ENCODE measurements around the gene AHSA1. TPM values are rescaled to one million over a fixed set of nuclear protein-coding genes. Genes with fewer than 3 reads are reported as not detected.

AHSA1 gene
- total and polyA plus RNA-seq, 12 donors = 88.2 to 247 (median 166) TPM

DNA sequence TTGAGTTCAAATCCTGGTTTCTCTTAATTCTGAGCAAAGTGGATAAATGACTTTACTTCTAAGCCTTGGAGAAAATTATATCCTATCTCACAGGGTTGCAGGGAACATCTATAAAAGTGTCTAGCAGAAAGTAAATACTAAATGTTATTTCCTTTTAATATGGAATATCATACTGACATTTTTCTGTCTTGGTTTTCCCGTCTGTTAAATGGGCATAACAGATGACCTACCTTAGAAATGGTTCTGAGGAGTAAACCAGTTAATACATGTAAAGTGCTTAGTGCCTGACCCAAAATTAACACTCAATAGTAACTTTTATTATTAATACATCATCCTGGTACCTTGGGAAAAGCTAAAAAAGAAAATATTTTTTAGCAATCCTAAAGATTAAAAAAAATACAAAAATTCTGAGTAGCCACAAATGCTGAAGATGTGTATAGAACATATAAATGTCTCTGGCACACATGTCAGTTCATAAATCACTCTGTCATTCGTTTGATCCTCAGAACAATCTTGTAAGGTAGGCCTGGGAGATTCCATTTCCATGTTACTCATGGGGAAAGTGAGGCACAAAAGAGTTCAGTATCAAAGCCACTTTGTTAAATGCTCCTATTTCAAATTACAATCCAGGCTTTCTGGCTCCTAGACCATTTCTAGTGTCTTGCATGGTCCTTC is 1.8 kb upstream of the AHSA1 start:
- Histone ChIP-seq H3K27ac (peak overlapping the region in 1 of 10 donors; percentile 96), H3K4me1 (peaks cover 5 to 36% (median 26%) of the 10 kb centered on the region in 9 donors), H3K27me3 (no peaks in the 10 kb centered on the region), H3K4me3 (peak overlapping the region in 7 of 10 donors; percentile 75 to 99 (median 95)), H3K36me3 (peaks cover 0 to 48% (median 24%) of the 10 kb centered on the region in 9 donors), H3K9me3 (no peaks in the 10 kb centered on the region)
- DNase-seq (no peak), ATAC-seq (no peak)
- WGBS, 2 donors = 84 to 85% methylated on average over 2 of the region's 2 CpGs
- intact Hi-C loops (cut with DNase I) = loop anchor here in 7 of 10 donors (2.0 to 10.0 kb wide), 10 partner anchors 79 to 249 kb away; partner anchors contain the start of genes GSTZ1 (in 6 of the 7), POMT2 (in 6 of the 7), ALKBH1 (in 5 of the 7) and SLIRP (in 5 of the 7)
- TF ChIP-seq CTCF (IDR thresholded peaks at IDR 0.05) = no peak

GRCh38 chr14:77457115-77457521 is 775 bp upstream of the AHSA1 start:
- peak overlapping the region; percentile 77 to 96 (median 90) for H3K27ac ChIP-seq
- ATAC-seq (peak in 5 of 8 donors; percentile 0 to 11 (median 1)), DNase-seq (no peak)
- H3K4me1 ChIP-seq = peaks cover 5 to 36% (median 26%) of the 10 kb centered on the region in 9 donors
- H3K27me3 ChIP-seq = no peaks in the 10 kb centered on the region
- WGBS, 2 donors = 0 to 1% methylated on average over 18 of the region's 18 CpGs
- TF ChIP-seq CTCF (IDR thresholded peaks at IDR 0.05) = no peak
- H3K4me3 ChIP-seq = peak overlapping the region; percentile 75 to 99 (median 95)
- intact Hi-C loops (cut with DNase I) = loop anchor here in 7 of 10 donors (2.0 to 10.0 kb wide), 10 partner anchors 80 to 248 kb away; partner anchors contain the start of genes GSTZ1 (in 6 of the 7), POMT2 (in 6 of the 7), ALKBH1 (in 5 of the 7) and SLIRP (in 5 of the 7)
- no peaks in the 10 kb centered on the region for H3K9me3 ChIP-seq
- peaks cover 0 to 48% (median 18%) of the 10 kb centered on the region in 9 donors for H3K36me3 ChIP-seq

DNA sequence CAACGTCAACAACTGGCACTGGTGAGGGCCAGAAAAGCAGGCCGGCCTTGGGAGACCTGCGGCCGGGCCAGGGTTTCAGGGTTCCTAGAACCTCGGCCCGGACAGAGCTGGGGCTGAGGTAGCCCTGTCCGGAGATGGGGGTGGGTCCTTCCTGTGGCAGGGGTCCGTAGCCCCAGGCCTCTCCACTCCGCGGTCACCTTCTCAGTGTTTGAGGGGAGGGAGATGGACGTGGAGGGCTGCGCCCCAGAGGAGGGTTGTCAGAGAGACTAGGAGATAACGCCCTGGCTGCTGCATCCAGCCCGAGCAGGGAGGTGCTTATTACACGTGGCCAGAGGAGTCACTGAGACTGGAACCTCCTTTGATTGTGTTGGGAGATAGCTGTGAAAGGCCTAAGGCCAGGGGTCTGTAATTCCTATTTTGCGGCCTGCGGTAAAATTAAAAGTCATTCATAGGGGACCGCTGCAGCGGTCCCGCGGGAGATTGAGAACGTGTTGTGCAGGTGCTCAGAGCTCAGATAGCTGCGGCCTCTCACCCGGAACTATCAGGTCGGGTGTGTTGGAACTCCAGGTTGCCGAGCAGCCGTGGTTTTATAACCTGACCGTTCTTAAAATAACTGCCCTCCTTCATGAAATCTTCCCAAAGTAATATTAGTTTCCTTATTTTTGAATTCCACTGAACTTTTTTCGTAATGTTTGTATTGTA is 507 bp downstream of the AHSA1 start:
- Histone ChIP-seq H3K4me1 (peaks cover 5 to 36% (median 26%) of the 10 kb centered on the region in 9 donors), H3K36me3 (peaks cover 0 to 48% (median 24%) of the 10 kb centered on the region in 9 donors), H3K9me3 (no peaks in the 10 kb centered on the region), H3K27ac (peak overlapping the region; percentile 77 to 96 (median 90)), H3K27me3 (no peaks in the 10 kb centered on the region), H3K4me3 (peak overlapping the region; percentile 75 to 99 (median 95))
- no peak for TF ChIP-seq CTCF (IDR thresholded peaks at IDR 0.05)
- intact Hi-C loops (cut with DNase I) = loop anchor here in 7 of 10 donors (2.0 to 10.0 kb wide), 9 partner anchors 86 to 246 kb away; partner anchors contain the start of genes ALKBH1 (in 5 of the 7), GSTZ1 (in 5 of the 7), POMT2 (in 5 of the 7) and SLIRP (in 5 of the 7)
- ATAC-seq = peak in 7 of 8 donors; percentile 9 to 62 (median 31)
- 1% methylated on average over 29 of the region's 29 CpGs for WGBS, 2 donors
- no peak for DNase-seq

Data from heart right ventricle (tissue), 16 donors.